HG03135 (cell line): ENCODE measurements around the gene FAAP20.

Source experiments
- ATAC-seq: cut with Tn5 transposase; IDR thresholded peaks from one replicate; pipeline ENCODE4 v1.9.1; 2021; ENCODE audit warnings: mild to moderate bottlenecking, moderate library complexity; ENCODE audit not compliant: unreplicated experiment

FAAP20 gene

GRCh38 chr1:2212532-2213491, 18.2 kb upstream of the FAAP20 start:
- ATAC-seq, result no peak

GRCh38 chr1:2212274-2212531, 17.6 kb upstream of the FAAP20 start:
- ATAC-seq, result no peak

- ATAC-seq, result no peak
Observed at GRCh38 chr1:2210786-2211185, 16.2 kb upstream of the FAAP20 start.

- no peak for ATAC-seq
Observed at GRCh38 chr1:2210084-2210653, 15.6 kb upstream of the FAAP20 start.

GRCh38 chr1:2209400-2210083, 15.0 kb upstream of the FAAP20 start:
- no peak for ATAC-seq

- ATAC-seq, result no peak
Observed at GRCh38 chr1:2208309-2209239, 14.0 kb upstream of the FAAP20 start.

DNA sequence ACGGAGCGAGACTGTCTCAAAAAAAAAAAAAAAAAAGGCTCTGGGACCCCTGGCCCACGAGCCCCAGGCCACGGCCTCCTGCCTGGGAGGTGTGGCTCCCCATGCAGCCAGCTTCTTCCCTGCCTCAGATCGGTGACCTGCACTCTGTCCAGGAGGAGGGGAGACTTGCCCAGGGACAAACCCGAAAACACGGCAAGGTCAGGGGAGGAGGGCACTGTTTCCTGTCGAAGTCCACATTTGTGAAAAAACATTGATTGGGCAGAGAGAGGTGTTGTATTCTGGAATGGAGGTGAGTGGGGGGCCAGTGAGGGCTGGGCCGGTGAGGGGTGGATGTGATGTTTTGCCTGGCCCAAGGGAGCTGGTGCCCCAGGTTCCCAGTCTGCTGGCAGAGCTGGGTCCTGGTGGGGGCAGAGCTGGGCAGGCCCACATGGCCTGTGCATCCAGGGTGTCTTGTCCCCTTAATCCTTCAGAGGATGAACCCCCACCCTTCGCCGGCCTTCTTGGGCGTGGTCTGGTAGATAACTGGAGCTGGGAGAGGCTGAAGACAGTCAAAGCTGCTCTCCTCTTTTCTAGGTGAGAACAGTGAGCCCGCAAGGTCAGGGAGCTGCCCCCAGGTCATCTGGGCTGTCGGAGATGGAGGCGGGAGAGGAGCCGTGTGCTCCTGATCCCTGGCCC, 12.4 kb upstream of the FAAP20 start:
- no peak for ATAC-seq

DNA sequence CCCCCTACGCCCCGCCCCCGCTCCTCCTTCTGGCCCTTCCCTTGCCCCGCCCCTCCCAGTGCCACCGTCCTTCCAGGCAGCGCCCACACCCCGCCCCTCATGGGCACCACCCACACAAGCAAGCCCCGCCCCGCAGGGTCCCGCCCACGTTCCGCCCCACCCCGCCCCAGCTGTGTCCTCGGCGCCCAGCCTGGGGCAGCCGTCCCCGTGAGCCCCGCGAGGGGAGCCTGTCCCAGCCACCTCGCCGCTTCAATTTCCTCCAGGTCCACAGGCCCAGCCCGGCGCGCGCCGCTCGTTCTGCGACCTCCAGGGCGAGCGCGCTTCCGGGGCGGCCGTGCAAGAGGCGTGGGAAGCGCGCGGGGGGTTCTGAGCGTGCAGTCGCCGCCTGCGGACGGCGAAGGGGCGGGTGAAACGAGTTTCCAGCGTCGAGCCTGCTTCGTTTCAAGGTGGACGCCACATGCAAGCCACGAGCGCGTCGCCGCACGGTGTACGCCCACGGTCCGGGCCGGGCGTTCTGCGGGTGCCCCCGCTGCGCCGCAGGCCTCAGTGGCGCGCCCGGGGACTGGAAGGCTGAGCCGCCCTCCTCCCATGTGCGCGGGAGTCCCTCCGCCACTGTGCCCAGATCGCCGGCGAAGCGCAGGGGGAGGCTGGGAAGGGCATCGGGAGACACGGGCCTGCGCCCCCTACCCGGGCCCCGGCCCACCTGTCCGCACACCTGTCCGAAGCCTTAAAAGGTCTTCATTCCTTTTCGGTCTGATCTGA, 10.8 kb upstream of the FAAP20 start:
- peak; percentile 69 for ATAC-seq

GRCh38 chr1:2204415-2205190, 10.0 kb upstream of the FAAP20 start:
- ATAC-seq, result peak; percentile 33

- no peak for ATAC-seq
Observed at GRCh38 chr1:2203671-2204414, 9.3 kb upstream of the FAAP20 start.

- no peak for ATAC-seq
Observed at GRCh38 chr1:2202843-2203601, 8.4 kb upstream of the FAAP20 start.

GRCh38 chr1:2202008-2202575, 7.5 kb upstream of the FAAP20 start:
- no peak for ATAC-seq

DNA sequence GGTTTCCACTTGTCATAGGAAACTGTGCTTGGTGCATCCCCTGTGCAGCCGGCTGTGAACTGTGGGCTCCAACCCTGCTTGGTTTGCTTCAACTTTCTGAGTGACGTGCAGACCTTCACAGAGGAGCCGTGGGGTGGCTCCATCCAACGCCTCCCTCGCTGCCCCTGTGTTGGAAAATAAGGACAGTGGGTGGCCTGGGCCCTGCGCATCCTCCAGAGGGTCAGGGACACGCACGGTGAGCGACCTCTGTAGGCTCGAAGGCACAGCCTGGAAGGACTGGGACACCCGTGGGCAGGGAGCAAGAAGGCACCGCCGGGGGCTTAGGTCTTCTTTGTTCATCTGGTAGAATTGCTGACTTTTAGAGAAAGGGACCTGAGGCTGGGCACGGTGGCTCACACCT, 6.5 kb upstream of the FAAP20 start:
- ATAC-seq, result no peak

DNA sequence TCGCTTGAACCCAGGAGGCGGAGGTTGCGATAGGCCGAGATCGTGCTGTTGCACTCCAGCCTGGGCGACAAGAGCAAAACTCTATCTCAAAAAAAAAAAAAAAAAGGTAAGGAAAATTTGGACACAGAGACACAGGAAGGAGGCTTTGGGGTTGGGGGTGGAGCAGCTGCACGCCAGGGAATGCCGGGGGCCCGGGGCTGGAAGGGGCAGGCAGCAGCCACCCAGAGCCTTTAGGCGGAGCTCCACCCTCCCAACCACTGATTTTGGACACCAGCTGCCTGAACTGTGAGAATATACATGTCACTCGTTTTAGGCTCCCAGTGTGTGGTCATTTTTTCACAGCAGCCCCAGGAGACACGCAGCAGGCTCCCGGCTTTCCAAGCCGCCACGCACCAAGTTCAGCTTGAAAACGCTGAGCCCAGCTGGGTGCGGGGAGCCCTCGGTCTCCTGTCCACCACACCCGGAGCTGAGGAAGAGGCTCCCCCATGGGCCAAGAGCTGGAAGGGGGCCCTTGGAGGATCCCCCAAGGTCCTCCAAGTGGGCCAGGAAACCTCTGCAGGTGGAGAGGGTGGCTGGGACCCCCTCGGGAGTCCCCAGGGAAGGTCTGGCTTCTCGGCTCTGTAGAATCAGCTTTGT, 5.9 kb upstream of the FAAP20 start:
- ATAC-seq, result no peak

- ATAC-seq, result no peak
Observed at GRCh38 chr1:2199042-2199810, 4.7 kb upstream of the FAAP20 start.

- ATAC-seq, result no peak
Observed at GRCh38 chr1:2198571-2198970, 4.0 kb upstream of the FAAP20 start.
